ENCODE measurements around the gene TSKS.
"Not testable (repeated sequence)": the region's sequence is repeated elsewhere in the genome, so short reads cannot be mapped to it uniquely, and the experiment has no call there.

Gene TSKS

GRCh38 chr19:49766007-49766929 is 3.2 kb upstream of the TSKS start:
- peak; percentile 99 for DNase-seq

DNA sequence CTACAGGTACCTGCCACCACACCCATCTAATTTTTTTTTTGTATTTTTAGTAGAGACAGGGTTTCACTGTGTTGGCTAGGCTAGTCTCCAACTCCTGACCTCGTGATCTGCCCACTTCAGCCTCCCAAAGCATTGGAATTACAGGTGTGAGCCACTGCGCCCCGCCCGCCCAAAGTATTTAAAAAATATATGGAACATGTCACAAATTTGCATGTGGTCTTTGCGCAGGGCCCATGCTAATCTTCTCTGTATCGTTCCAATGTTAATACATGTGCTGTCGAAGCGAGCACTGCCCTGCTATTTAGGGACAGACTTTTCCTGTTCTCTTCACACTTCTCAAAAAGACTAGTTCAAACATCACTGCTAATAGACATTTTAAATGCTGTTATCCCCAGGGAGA is 1.2 kb upstream of the TSKS start:
- DNase-seq, result no peak

GRCh38 chr19:49761625-49762311 is 1.3 kb downstream of the TSKS start:
- DNase-seq, result no peak

DNA sequence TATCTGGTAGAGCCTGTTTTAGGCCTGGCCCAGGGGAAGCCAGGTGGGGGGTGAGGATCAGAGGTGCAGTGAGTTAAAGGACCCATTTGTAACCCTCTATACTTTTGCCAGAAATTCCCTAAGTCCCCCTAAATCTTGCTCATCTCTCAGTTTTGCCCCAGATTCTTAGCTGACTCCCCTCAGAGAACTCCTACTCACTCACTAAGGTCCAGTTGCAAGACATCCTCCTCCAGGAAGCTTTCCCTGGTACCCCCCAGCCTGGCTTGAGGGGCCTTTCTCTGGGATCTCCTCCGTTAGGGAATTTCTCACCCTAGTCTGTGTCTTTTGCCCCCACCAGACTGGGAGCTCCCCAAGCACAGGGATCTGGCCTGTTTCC is 1.9 kb downstream of the TSKS start:
- DNase-seq, result no peak

DNA sequence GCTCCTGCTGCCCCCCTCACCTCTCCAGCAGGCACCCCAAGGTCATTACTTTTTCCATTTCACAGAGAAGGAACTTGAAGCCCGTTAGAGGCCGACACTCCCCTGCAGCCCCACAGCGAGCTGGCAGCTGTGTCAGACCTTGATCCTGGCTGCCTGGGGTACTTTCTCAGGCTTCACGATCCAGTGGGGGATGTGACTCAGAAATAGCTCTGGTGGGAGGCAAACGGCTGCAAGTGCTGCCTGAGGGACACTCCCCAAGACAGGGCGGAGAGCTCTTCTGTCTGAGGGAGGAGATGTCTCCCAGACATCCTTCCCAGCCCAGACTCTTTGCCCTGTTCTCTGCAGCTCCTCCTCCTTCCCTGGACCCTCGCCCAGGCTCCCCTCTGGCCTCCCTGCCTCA is 4.8 kb downstream of the TSKS start:
- peak; percentile 62 for DNase-seq

DNA sequence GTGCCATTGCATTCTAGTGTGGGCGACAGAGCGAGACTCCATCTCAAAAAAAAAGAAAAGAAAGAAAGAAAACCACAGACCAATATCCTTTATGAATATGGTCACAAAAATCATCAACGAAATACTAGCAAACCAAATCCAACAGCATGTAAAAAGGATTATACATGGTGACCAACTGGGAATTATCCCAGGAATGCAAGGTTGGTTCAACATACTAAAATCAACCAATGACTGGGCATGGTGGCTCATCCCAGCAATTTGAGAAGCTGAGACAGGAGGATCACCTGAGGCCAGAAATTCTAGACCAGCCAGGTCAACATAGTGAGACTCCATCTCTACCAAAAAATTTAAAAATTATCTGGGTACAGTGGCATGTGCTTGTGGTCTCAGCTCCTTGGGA is 7.2 kb downstream of the TSKS start:
- DNase-seq, result no peak

DNA sequence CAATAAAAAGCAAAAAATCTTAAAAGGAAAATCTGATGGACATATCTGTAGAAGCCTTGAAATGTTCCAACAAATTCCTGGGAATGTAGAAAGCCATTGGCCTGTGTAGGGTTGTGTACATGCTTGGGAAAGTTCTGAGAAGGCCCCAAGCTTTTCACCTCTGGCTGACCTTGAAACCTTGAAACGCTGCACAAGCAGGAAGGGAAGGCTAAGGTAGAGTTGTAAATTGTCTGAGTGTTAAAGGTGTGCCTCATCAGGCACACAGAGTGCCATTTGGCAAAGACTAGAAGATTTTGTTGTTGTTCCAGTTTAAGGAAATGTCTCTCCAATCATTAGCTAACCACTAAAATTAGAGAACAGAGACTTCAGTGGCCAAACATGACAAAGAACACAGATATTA is 10.4 kb downstream of the TSKS start:
- DNase-seq, result no peak

DNA sequence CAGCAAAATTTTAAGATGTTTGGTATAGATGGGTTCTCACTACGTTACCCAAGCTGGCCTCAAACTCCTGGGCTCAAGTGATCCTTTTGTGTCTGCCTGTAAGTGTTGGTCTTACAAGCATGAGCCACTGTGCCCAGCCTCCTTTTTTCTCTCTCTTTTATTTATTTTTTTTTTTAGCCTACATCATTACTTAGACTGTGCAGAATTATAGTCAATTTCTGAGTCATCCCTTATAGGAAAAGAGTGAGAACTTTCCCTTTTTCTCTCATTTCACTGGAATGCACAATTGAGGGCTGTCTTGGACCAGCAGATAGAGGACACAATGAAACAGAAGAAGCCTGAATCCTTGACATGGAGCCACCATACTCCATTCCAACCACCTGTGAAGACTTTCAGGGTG is 13.3 kb downstream of the TSKS start:
- DNase-seq, result no peak

- no peak for DNase-seq
Measured at GRCh38 chr19:49749055-49749716, 13.9 kb downstream of the TSKS start.

- DNase-seq, result peak; percentile 89
Measured at GRCh38 chr19:49746206-49746958, 16.7 kb downstream of the TSKS start.

- no peak for DNase-seq
Measured at GRCh38 chr19:49744946-49745381, 18.1 kb downstream of the TSKS start.

DNA sequence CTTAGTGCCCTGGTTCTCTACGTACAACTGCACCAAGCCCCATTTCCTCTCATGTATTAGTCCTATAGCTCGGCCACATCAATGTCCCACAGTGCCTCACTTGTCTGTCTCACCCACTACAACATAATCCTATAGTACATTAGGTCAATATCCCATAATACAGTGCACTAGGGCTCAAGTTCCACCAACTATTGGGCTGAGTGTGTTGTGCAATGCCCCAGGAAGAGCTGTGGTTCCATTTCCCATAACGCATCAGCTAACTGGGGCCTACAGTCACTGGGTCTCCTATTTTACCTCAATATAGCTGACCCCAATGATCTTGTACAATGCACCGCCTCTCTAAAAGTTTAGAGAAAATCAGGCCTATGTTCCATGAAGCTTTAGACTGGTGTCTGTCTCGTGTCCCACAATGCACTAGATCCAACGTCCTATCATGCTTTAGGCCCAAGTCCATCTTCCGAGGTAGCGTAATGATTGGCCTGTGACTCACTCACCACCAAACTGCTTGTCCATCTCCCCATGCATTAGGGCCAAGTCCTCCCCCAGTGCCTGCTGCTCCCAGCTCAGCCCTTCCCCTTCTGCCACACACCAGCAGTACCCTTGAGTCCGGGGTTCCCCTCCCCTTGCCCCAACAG is 21.8 kb downstream of the TSKS start:
- DNase-seq, result no peak

GRCh38 chr19:49739933-49740332 is 23.2 kb downstream of the TSKS start:
- DNase-seq, result no peak

DNA sequence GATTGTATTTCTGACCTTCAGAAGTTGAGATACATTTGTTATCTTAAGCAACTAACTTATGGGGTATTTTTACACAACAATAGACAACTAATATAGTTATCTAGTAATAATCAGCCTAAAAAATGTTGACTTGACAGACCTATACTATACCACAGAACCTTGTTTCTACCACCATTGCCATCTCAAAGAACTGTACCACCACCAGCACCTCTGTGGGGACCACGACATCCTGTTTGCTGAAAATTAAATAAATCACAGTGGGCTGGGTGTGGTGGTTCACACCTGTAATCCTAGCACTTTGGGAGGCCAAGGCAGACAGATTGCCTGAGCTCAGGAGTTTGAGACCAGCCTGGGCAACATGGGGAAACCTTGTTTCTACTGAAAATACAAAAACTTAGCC is 24.0 kb downstream of the TSKS start:
- no peak for DNase-seq

DNA sequence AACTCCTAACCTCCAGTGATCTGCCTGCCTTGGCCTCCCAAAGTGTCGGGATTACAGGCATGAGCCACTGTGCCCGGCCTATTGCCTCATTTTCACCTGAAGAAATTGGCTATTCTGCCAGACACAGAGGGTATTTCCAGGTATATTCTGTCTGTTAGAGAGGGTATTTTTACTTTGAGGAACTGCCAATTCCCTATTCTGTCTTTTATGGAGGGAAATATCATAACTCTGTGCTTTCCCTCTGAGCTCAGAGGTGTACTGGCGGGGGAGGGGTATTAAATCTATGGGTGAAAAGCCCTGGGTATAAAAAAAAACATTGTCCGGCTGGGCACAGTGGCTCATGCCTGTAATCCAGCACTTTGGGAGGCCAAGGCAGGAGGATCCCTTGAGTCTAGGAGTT is 24.8 kb downstream of the TSKS start:
- no peak for DNase-seq

- no peak for DNase-seq
Measured at GRCh38 chr19:49730166-49730565, 32.9 kb downstream of the TSKS start.

- DNase-seq, result no peak
Measured at GRCh38 chr19:49727217-49728030, 35.7 kb downstream of the TSKS start.

DNA sequence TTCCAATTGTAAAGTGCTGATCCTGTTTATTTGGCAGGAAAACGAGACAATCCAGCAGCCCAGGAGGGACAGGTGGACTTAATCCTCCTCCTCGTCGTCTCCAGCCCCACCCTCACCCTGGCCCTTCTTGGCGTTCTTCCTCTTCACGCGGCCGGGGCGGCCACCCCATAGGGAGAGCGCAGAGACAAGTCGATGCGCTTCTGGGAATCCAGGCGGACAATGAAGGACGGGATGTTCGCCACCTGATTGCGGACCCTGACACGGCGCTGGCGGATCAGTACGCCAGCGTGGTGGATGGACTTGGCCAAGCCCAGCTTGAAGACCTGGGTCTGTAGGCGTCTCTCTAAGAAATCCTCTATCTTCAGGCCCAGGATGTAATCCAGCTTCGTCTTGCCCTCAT is 43.7 kb downstream of the TSKS start:
- DNase-seq, result not testable (repeated sequence)

- no peak for DNase-seq
Measured at GRCh38 chr19:49718991-49719390, 44.1 kb downstream of the TSKS start.

- no peak for DNase-seq
Measured at GRCh38 chr19:49718511-49718910, 44.6 kb downstream of the TSKS start.

DNA sequence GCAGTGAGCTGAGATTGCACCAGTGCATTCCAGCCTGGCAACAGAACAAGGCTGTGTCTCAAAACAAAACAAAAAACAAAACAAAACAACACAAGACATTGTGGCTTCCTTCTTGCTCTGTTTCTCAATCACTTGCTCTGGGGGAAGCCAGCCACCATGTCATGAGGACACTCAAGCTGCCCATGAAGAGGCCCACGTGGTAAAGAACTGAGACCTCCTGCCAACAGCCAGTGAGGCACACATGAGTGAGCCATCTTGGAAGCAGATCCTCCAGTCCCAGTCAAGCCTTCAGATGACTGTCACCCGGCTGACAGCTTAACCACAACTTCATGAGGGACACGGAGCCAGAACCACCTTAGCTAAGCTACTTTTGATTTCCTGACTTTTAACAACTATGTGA is 47.0 kb downstream of the TSKS start:
- no peak for DNase-seq

All from T1000 (cell line).